Neural cell (in vitro differentiated cells): ENCODE measurements around the gene ARHGEF26. TPM values are rescaled to one million over a fixed set of nuclear protein-coding genes. Genes with fewer than 3 reads are reported as not detected.

ENCODE experiments used
- H2AFZ ChIP-seq: fragments of 200-600, 300-800 bp; sonication (generic), shearing (Covaris generic); 2 replicates; pipeline ENCODE4 v1.6.0; 2014; ENCODE audit warnings: low read depth, mild to moderate bottlenecking, antibody characterized with exemption, low read length, moderate library complexity
- H3F3A ChIP-seq: fragments of 200-600 bp; shearing (Covaris generic); 2 replicates; pipeline ENCODE4 v1.6.1; 2016; ENCODE audit warnings: mild to moderate bottlenecking, moderate library complexity, mixed read lengths, antibody characterized with exemption, low read length; ENCODE audit not compliant: insufficient read depth, poor library complexity, severe bottlenecking
- H3K27ac ChIP-seq: fragments of 200-600, 300-800 bp; sonication (generic), shearing (Covaris generic); 2 replicates; pipeline ENCODE4 v1.5.1; 2014; ENCODE audit warnings: mild to moderate bottlenecking, low read length, moderate library complexity
- H3K27me3 ChIP-seq: fragments of 300-800, 200-600 bp; sonication (generic), shearing (Covaris generic); 2 replicates; pipeline ENCODE4 v1.6.0; 2014; ENCODE audit warnings: mild to moderate bottlenecking, low read depth, low read length, moderate library complexity; ENCODE audit not compliant: insufficient read depth
- H3K36me3 ChIP-seq: fragments of 300-800, 200-600 bp; sonication (generic), shearing (Covaris generic); 2 replicates; pipeline ENCODE4 v1.5.1; 2014; ENCODE audit warnings: mild to moderate bottlenecking, antibody characterized with exemption, low read length, moderate library complexity; ENCODE audit not compliant: insufficient read depth
- H3K4me2 ChIP-seq: fragments of 300-800, 200-600 bp; sonication (generic), shearing (Covaris generic); 2 replicates; pipeline ENCODE4 v1.6.0; 2014; ENCODE audit warnings: mild to moderate bottlenecking, low read length
- H3K4me3 ChIP-seq: fragments of 300-800, 200-600 bp; sonication (generic), shearing (Covaris generic); 2 replicates; pipeline ENCODE4 v1.5.1; 2014; ENCODE audit warnings: mild to moderate bottlenecking, low read length, moderate library complexity
- H3K79me2 ChIP-seq: fragments of 200-600 bp; shearing (Covaris generic); replicated peaks from 2 replicates; pipeline ENCODE4 v1.6.0; 2014; ENCODE audit warnings: mild to moderate bottlenecking, low read length, moderate library complexity; ENCODE audit not compliant: insufficient read depth
- H3K9ac ChIP-seq: fragments of 300-800, 200-600 bp; sonication (generic), shearing (Covaris generic); 2 replicates; pipeline ENCODE4 v1.6.1; 2016; ENCODE audit warnings: mild to moderate bottlenecking, low read length, mixed read lengths
- H3K9me2 ChIP-seq: fragments of 200-600 bp; shearing (Covaris generic); 2 replicates; pipeline ENCODE4 v1.6.1; 2016; ENCODE audit warnings: mild to moderate bottlenecking, low read length, mixed read lengths; ENCODE audit not compliant: insufficient read depth
- H3K9me3 ChIP-seq: fragments of 200-600, 300-800 bp; sonication (generic), shearing (Covaris generic); 2 replicates; pipeline ENCODE4 v1.6.1; 2016; ENCODE audit warnings: mild to moderate bottlenecking, mixed run types, low read length, moderate library complexity, mixed read lengths
- H4K20me1 ChIP-seq: fragments of 200-600 bp; shearing (Covaris generic); 2 replicates; pipeline ENCODE4 v1.6.1; 2016; ENCODE audit warnings: mild to moderate bottlenecking, mixed run types; ENCODE audit not compliant: insufficient read depth
- EP300 ChIP-seq: fragments of 450-650 bp; conservative IDR thresholded peaks from 2 replicates; pipeline ENCODE4 v1.6.1; 2014; ENCODE audit warnings: antibody characterized with exemption, mild to moderate bottlenecking, moderate library complexity; ENCODE audit not compliant: poor library complexity, severe bottlenecking
- EZH2 ChIP-seq: fragments of 200-600, 300-800 bp; shearing (Covaris generic), sonication (generic); IDR thresholded peaks from 2 replicates; pipeline ENCODE4 v1.6.1; 2014; ENCODE audit warnings: antibody characterized with exemption, low read length, borderline replicate concordance, mild to moderate bottlenecking; ENCODE audit not compliant: insufficient read depth, poor library complexity, severe bottlenecking
- MXI1 ChIP-seq: fragments of 450-650 bp; conservative IDR thresholded peaks from 2 replicates; pipeline ENCODE4 v1.6.1; 2014; ENCODE audit warnings: antibody characterized with exemption, mild to moderate bottlenecking; ENCODE audit not compliant: poor library complexity, severe bottlenecking
- POLR2AphosphoS5 ChIP-seq: IDR thresholded peaks from 2 replicates; pipeline ENCODE4 v1.6.1; 2012
- RAD21 ChIP-seq: fragments of 450-650 bp; conservative IDR thresholded peaks from 2 replicates; pipeline ENCODE4 v1.6.1; 2014; ENCODE audit warnings: antibody characterized with exemption, mild to moderate bottlenecking, moderate library complexity
- SMC3 ChIP-seq: fragments of 450-650 bp; conservative IDR thresholded peaks from 2 replicates; pipeline ENCODE4 v1.6.1; 2014; ENCODE audit warnings: antibody characterized with exemption, mild to moderate bottlenecking, moderate library complexity; ENCODE audit not compliant: poor library complexity
- TAF1 ChIP-seq: IDR thresholded peaks from 2 replicates; pipeline ENCODE4 v1.6.1; 2012; ENCODE audit warnings: low read depth
- polyA plus RNA-seq: library from polyadenylated mRNA; depleted of rRNA; stranded (reverse); fragments of >200 nt; gene quantifications from 2 replicates; pipeline ENCODE4 v1.2.3, GENCODE V29; 2014
- TF ChIP-seq, protein P1 (sequence below): IDR thresholded peaks from 2 replicates; pipeline ENCODE4 v1.6.1; 2012; ENCODE audit warnings: borderline replicate concordance
- TF ChIP-seq, protein P2 (sequence below): fragments of 450-650 bp; IDR thresholded peaks from 2 replicates; pipeline ENCODE4 v1.5.1; 2014; ENCODE audit warnings: antibody characterized with exemption, mild to moderate bottlenecking, moderate library complexity; ENCODE audit not compliant: poor library complexity, severe bottlenecking

The ARHGEF26 gene
- polyA plus RNA-seq, 1 donor from 2014 or later: 5.7 TPM

DNA sequence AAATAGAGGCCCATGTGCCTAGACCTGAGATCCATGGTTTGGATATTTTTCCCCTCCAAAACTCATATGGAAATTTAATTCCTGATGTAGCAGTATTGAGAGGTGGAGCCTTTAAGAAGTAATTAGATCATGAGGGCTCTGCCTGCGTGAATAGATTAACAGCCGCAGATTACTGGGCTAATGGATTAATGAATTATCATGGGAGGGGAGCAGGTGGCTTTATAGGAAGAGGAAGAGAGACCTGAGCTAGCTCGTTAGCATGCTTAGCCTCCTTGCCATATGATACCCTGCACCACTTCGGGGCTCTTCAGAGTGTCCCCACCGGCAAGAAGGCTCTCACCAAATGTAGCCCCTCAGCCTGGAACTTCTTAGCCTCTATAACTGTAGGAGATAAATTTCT lies 15.8 kb downstream of the ARHGEF26 start:
- H3K27ac ChIP-seq: no peak overlapping the region
- no peak overlapping the region for H3K4me2 ChIP-seq
- no peak overlapping the region for H2AFZ ChIP-seq
- TF ChIP-seq, protein P1, sequence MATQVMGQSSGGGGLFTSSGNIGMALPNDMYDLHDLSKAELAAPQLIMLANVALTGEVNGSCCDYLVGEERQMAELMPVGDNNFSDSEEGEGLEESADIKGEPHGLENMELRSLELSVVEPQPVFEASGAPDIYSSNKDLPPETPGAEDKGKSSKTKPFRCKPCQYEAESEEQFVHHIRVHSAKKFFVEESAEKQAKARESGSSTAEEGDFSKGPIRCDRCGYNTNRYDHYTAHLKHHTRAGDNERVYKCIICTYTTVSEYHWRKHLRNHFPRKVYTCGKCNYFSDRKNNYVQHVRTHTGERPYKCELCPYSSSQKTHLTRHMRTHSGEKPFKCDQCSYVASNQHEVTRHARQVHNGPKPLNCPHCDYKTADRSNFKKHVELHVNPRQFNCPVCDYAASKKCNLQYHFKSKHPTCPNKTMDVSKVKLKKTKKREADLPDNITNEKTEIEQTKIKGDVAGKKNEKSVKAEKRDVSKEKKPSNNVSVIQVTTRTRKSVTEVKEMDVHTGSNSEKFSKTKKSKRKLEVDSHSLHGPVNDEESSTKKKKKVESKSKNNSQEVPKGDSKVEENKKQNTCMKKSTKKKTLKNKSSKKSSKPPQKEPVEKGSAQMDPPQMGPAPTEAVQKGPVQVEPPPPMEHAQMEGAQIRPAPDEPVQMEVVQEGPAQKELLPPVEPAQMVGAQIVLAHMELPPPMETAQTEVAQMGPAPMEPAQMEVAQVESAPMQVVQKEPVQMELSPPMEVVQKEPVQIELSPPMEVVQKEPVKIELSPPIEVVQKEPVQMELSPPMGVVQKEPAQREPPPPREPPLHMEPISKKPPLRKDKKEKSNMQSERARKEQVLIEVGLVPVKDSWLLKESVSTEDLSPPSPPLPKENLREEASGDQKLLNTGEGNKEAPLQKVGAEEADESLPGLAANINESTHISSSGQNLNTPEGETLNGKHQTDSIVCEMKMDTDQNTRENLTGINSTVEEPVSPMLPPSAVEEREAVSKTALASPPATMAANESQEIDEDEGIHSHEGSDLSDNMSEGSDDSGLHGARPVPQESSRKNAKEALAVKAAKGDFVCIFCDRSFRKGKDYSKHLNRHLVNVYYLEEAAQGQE: no peak
- H3K9me3 ChIP-seq: no peaks in the 10 kb centered on the region
- no peak overlapping the region for H3K4me3 ChIP-seq
- no peaks in the 10 kb centered on the region for H3K9me2 ChIP-seq
- no peak overlapping the region for H3K9ac ChIP-seq
- H3K27me3 ChIP-seq: no peaks in the 10 kb centered on the region
- H3K79me2 ChIP-seq: no peaks in the 10 kb centered on the region
- H3K36me3 ChIP-seq: no peaks in the 10 kb centered on the region
- no peaks in the 10 kb centered on the region for H3F3A ChIP-seq
- H4K20me1 ChIP-seq: no peaks in the 10 kb centered on the region

DNA sequence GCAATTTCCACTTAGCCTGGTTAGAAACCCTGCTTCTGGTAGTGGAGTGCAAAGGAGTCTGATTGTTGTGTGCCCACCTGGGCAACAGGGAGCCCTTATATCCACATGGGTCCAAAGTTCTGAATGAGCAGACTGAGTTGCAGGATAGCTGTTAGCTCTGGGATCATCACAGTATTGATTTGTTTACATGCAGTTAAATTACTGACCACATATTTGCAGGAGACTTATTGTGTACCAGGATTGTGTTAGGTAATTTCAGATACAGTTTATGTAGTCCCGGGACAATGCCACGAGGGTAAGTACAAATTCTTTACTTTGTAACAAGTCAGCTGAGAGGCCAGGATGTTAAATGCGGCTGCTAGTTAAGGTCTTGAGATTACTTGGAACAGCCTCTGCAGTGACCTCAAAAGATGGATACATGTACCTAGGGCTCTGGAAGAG lies 18.8 kb downstream of the ARHGEF26 start:
- no peaks in the 10 kb centered on the region for H3K9me2 ChIP-seq
- no peaks in the 10 kb centered on the region for H3K9me3 ChIP-seq
- no peaks in the 10 kb centered on the region for H3K27me3 ChIP-seq
- no peak overlapping the region for H2AFZ ChIP-seq
- H3K79me2 ChIP-seq: no peaks in the 10 kb centered on the region
- H3K9ac ChIP-seq: no peak overlapping the region
- no peaks in the 10 kb centered on the region for H3K36me3 ChIP-seq
- H3F3A ChIP-seq: no peaks in the 10 kb centered on the region
- no peak overlapping the region for H3K27ac ChIP-seq
- H3K4me2 ChIP-seq: no peak overlapping the region
- TF ChIP-seq, protein P2, sequence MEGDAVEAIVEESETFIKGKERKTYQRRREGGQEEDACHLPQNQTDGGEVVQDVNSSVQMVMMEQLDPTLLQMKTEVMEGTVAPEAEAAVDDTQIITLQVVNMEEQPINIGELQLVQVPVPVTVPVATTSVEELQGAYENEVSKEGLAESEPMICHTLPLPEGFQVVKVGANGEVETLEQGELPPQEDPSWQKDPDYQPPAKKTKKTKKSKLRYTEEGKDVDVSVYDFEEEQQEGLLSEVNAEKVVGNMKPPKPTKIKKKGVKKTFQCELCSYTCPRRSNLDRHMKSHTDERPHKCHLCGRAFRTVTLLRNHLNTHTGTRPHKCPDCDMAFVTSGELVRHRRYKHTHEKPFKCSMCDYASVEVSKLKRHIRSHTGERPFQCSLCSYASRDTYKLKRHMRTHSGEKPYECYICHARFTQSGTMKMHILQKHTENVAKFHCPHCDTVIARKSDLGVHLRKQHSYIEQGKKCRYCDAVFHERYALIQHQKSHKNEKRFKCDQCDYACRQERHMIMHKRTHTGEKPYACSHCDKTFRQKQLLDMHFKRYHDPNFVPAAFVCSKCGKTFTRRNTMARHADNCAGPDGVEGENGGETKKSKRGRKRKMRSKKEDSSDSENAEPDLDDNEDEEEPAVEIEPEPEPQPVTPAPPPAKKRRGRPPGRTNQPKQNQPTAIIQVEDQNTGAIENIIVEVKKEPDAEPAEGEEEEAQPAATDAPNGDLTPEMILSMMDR: no peak
- TF ChIP-seq EZH2 (no peak), POLR2AphosphoS5 (no peak), TAF1 (no peak), MXI1 (no peak), EP300 (no peak), RAD21 (no peak), SMC3 (no peak)
- TF ChIP-seq, protein P1: no peak
- H3K4me3 ChIP-seq: no peak overlapping the region
- no peaks in the 10 kb centered on the region for H4K20me1 ChIP-seq
